OCI-LY7 (cell line): ENCODE measurements around the gene CRACR2B. TPM values are rescaled to one million over a fixed set of nuclear protein-coding genes. Genes with fewer than 3 reads are reported as not detected.

Experiments
- BruUV-seq: library from RNA; stranded (reverse); fragments of 400-500 nt; replicated peaks from 2 replicates; lab custom pipeline; 2021; lab: Mats Ljungman, UMichigan
- CTCF ChIA-PET: fragments of 300-600 bp; sonication (Branson Sonifier 250); formaldehyde crosslinking; loops from one replicate; lab custom pipeline; 2022; ENCODE audit warnings: antibody characterized with exemption; ENCODE audit not compliant: unreplicated experiment; lab: Charles Lee
- POLR2A ChIA-PET: fragments of 300-600 bp; sonication (Branson Sonifier 250); formaldehyde crosslinking; loops from one replicate; lab custom pipeline; 2022; ENCODE audit warnings: antibody characterized with exemption; lab: Charles Lee
- DNase-seq: peaks from one replicate; pipeline ENCODE4 v3.0.0-alpha.2; 2015; ENCODE audit warnings: low spot score
- H2AFZ ChIP-seq: fragments of 200-600 bp; sonication (generic), shearing (Covaris generic); 2 replicates; pipeline ENCODE4 v1.6.1; 2014; ENCODE audit warnings: mild to moderate bottlenecking, antibody characterized with exemption, low read length, moderate library complexity
- H3K27ac ChIP-seq: fragments of 200-600 bp; sonication (generic); 2 replicates; pipeline ENCODE4 v1.5.1; 2014; ENCODE audit warnings: mixed run types, low read depth, mild to moderate bottlenecking, moderate library complexity, low read length, inconsistent platforms; ENCODE audit not compliant: poor library complexity, severe bottlenecking
- H3K36me3 ChIP-seq: fragments of 200-600 bp; sonication (generic); 2 replicates; pipeline ENCODE4 v1.6.1; 2014; ENCODE audit warnings: mild to moderate bottlenecking, antibody characterized with exemption, low read length, moderate library complexity, mixed read lengths; ENCODE audit not compliant: insufficient read depth
- H3K4me1 ChIP-seq: fragments of 200-600 bp; sonication (generic); 2 replicates; pipeline ENCODE4 v1.5.1; 2014; ENCODE audit warnings: mild to moderate bottlenecking, low read length; ENCODE audit not compliant: insufficient read depth, poor library complexity, severe bottlenecking
- H3K4me2 ChIP-seq: fragments of 200-600 bp; sonication (generic); 2 replicates; pipeline ENCODE4 v1.6.1; 2014; ENCODE audit warnings: mild to moderate bottlenecking, low read length
- H3K4me3 ChIP-seq: fragments of 200-600 bp; sonication (generic); 2 replicates; pipeline ENCODE4 v1.5.1; 2014; ENCODE audit warnings: mild to moderate bottlenecking, low read depth, low read length; ENCODE audit not compliant: poor library complexity, severe bottlenecking
- H3K79me2 ChIP-seq: fragments of 200-600 bp; sonication (generic); 2 replicates; pipeline ENCODE4 v1.6.1; 2016; ENCODE audit warnings: low read depth, mild to moderate bottlenecking, low read length, moderate library complexity, mixed read lengths; ENCODE audit not compliant: insufficient read depth
- H3K9me2 ChIP-seq: fragments of 200-600 bp; sonication (generic); 2 replicates; pipeline ENCODE4 v1.6.1; 2016; ENCODE audit warnings: mild to moderate bottlenecking, low read length, mixed read lengths; ENCODE audit not compliant: insufficient read depth
- H3K9me3 ChIP-seq: fragments of 200-600 bp; sonication (generic); 2 replicates; pipeline ENCODE4 v1.6.1; 2014; ENCODE audit warnings: mild to moderate bottlenecking, mixed run types, low read length, mixed read lengths
- H4K20me1 ChIP-seq: fragments of 200-600 bp; sonication (generic); 2 replicates; pipeline ENCODE4 v1.6.1; 2014; ENCODE audit warnings: mild to moderate bottlenecking, antibody characterized with exemption, low read length, moderate library complexity, mixed read lengths; ENCODE audit not compliant: insufficient read depth
- CTCF ChIP-seq: fragments of 200-600 bp; sonication (generic); conservative IDR thresholded peaks from 2 replicates; pipeline ENCODE4 v1.5.1; 2014; ENCODE audit warnings: mild to moderate bottlenecking, antibody characterized with exemption, low read length, moderate library complexity, mixed read lengths
- EZH2phosphoT487 ChIP-seq: fragments of 200-600 bp; sonication (generic); IDR thresholded peaks from 2 replicates; pipeline ENCODE4 v1.6.1; 2018; ENCODE audit warnings: low read depth, borderline replicate concordance, mild to moderate bottlenecking, mixed run types, antibody characterized with exemption, low read length, moderate library complexity, mixed read lengths
- intact Hi-C: fragments of 100-400 bp; cut with micrococcal nuclease; formaldehyde crosslinking; loops from one replicate; pipeline ENCODE4 v1.10.0; 2022; ENCODE audit not compliant: unreplicated experiment
- total RNA-seq, 2 experiments: library from RNA; depleted of rRNA in 1 of 2; stranded (reverse); fragments of >200 nt in 1 of 2; shearing (Covaris generic) in 1 of 2; gene quantifications; 2 replicates each; pipeline ENCODE4 v1.2.3, GENCODE V29; 2014 to 2022

CRACR2B gene
- total RNA-seq, 2 experiments from 2014 or later, result 2.8 to 20.1 TPM

GRCh38 chr11:830295-831117, 2.8 kb downstream of the CRACR2B start:
- POLR2A ChIA-PET, result interaction anchor here (0.9 to 1.0 kb wide), 2 partner anchors 11 to 13 kb away, joined by 3 to 4 read pairs; no protein-coding TSS in a partner anchor
- no peaks in the 10 kb centered on the region for H4K20me1 ChIP-seq
- H3K27ac ChIP-seq, result no peak overlapping the region
- H2AFZ ChIP-seq, result no peak overlapping the region
- H3K9me2 ChIP-seq, result no peaks in the 10 kb centered on the region
- H3K4me2 ChIP-seq, result peak overlapping the region; percentile 68
- TF ChIP-seq CTCF, result no peak
- TF ChIP-seq EZH2phosphoT487, result 0 out of 2 replicates have a peak, but pooled peaks have one; percentile 34
- CTCF ChIA-PET, result no interaction called here
- DNase-seq, result peak; percentile 48
- H3K79me2 ChIP-seq, result no peaks in the 10 kb centered on the region
- H3K9me3 ChIP-seq, result no peaks in the 10 kb centered on the region
- BruUV-seq, result no TSS peak
- H3K36me3 ChIP-seq, result no peaks in the 10 kb centered on the region
- peaks cover 36% of the 10 kb centered on the region for H3K4me1 ChIP-seq
- no peak overlapping the region for H3K4me3 ChIP-seq
- intact Hi-C loops, result no loop called here

GRCh38 chr11:831118-831864, 3.6 kb downstream of the CRACR2B start:
- Histone ChIP-seq H3K4me1 (peaks cover 36% of the 10 kb centered on the region), H3K9me2 (no peaks in the 10 kb centered on the region), H3K4me3 (no peak overlapping the region), H4K20me1 (no peaks in the 10 kb centered on the region), H3K36me3 (no peaks in the 10 kb centered on the region), H3K27ac (no peak overlapping the region), H2AFZ (no peak overlapping the region), H3K79me2 (no peaks in the 10 kb centered on the region), H3K4me2 (no peak overlapping the region), H3K9me3 (no peaks in the 10 kb centered on the region)
- TF ChIP-seq CTCF (no peak), EZH2phosphoT487 (no peak)
- DNase-seq, result no peak
- intact Hi-C loops, result no loop called here
- ChIA-PET POLR2A (interaction anchor here (0.9 kb wide), 1 partner anchor 12 kb away, joined by 3 read pairs; no protein-coding TSS in a partner anchor), CTCF (no interaction called here)
- no TSS peak for BruUV-seq
